Measurements from ENCODE around the gene ARMC7.

- no peak for TF ChIP-seq CTCF (conservative IDR thresholded peaks at IDR 0.05)
- TF ChIP-seq EZH2 (IDR thresholded peaks at IDR 0.05; ENCODE audit: low read depth) = no peak
These were observed 617 bp downstream of the ARMC7 start for GRCh38 chr17:75110234-75110937.
